GM21515 (cell line): ENCODE results near the gene MSMB.
"Not testable (repeated sequence)": the region's sequence is repeated elsewhere in the genome, so short reads cannot be mapped to it uniquely, and the experiment has no call there.

Source experiments
- ATAC-seq: cut with Tn5 transposase; IDR thresholded peaks from one replicate; pipeline ENCODE4 v1.9.1; 2021; ENCODE audit not compliant: unreplicated experiment

The MSMB gene, protein sequence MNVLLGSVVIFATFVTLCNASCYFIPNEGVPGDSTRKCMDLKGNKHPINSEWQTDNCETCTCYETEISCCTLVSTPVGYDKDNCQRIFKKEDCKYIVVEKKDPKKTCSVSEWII

GRCh38 chr10:46046261-46046660 lies at the start of gene MSMB:
Gene MSMB (minus strand): TSS chr10:46046269. CDS start chr10:46046237, 32 bp downstream.
- no peak for ATAC-seq

DNA sequence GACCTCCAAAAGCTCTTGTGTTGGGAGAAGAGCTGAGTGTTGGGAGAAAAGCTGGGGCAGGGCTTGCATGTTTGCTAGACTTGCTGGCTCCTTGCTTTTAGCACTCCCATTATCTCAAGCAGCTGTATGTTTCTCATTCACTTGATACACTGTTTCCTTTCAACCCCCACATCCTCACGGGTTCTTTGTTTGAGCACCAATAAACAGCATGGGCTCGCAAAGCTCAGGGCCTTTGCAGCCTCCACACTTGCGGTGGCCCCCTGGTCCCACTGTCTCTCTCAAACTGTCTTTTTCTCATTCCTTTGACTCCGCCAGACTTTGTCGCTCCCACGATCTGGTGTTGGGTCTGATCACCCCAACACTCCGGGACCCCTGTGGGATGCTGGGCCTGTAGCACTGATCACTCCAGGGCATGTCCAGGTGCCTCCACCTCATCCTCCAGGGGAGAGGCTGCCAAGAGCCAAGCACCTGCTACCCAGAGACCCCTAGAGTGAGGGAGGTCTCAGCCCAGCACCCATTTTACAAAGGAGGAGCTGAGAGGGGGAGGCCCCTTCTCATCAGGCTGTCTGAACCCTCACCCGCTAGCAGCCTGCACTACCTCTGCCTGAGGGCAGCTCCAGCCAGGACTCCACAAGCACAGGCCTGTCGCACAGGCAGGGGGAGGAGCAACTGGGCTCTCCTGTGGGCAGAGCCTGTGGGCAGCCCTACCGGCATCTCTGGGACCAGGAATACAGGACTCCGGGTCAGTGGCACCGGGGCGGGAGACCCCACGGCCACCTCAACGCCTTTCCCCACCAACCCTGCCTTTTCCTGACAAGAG lies 49.1 kb upstream of the MSMB start:
- ATAC-seq: no peak

GRCh38 chr10:46094197-46094500 lies 48.1 kb upstream of the MSMB start:
- ATAC-seq: no peak

- not testable (repeated sequence) for ATAC-seq
Measured at GRCh38 chr10:46093316-46094196, 47.5 kb upstream of the MSMB start.

DNA sequence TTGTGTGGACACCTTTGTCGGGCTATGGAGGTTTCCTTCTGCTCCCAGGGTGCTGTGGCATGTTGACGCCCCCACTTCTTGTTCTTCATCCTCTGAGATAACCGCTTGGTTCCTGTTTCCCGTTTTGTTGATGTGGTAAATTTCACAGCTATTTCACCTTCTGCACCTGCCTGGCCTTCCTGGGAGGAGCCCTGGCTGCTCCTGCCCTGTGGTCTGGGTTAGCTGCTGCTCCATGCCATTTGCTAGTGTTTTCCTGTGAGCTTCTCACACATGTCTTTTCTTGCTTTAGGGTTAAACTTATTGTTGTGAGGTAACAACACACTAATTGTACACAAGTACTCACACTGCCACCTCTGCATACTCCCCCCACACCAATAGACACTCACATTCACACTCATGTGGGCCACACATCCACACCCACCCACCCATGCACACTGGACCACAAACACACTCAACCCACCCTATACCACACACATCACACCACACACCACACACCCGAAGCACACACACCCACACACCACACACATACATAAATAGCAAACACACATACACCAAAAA lies 46.5 kb upstream of the MSMB start:
- no peak for ATAC-seq

DNA sequence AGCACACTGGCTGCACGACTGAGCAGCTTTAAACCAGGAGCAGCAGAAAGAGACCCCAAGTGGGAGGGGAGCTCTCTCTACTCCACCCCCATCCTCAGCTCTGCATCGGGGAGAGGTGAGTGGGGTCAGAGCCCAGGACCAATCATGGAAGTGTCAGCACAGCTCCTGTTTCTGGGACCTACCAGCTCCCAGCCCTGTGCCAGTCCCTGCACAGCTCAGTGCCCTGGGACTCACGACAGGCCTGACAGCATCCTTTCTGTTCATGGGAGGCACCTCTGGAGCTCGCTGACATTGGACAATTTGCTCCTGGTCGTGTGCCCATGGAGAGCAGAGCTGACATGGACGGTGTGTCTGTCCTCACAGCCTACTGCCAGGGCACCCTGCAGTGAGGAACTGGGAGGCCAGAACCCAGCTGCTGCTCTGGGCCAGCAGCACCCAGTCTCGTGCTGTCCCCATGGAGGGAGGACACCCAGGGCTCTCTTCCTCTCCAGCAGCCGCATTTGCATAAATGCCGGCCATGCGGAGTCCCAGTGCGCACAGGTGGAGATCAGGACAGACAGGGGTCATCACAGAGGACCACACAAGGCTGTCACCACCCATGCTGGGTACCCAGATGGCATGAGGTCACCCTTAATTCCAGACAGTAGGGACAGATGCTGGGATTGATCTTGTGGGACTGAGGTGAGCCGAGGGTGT lies 45.9 kb upstream of the MSMB start:
- no peak for ATAC-seq

- ATAC-seq: no peak
Measured at GRCh38 chr10:46091080-46091827, 45.2 kb upstream of the MSMB start.

DNA sequence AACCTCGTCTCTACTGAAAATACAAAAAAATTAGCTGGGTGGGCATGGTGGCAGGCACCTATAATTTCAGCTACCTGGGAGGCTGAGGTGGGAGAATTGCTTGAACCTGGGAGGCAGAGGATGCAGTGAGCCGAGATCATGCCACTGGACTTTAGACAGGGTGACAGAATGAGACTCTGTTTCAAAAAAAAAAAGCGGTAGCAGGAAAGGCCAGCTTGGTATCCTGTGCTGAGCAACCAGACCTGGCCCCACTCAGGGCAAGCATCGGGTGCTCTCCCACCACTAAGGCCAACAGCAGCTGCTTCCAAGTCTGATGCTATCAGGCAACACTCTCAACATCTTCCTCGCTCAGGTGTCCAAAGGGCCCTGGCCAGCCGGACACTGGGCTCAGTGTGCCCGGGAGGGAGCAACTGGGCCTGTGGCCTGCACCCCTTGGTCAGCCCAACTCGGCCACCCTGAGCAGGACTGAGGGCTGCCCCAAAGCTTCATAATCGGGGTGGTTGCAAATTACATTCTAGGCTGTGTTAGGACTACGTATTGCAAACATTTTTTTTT lies 44.3 kb upstream of the MSMB start:
- no peak for ATAC-seq

DNA sequence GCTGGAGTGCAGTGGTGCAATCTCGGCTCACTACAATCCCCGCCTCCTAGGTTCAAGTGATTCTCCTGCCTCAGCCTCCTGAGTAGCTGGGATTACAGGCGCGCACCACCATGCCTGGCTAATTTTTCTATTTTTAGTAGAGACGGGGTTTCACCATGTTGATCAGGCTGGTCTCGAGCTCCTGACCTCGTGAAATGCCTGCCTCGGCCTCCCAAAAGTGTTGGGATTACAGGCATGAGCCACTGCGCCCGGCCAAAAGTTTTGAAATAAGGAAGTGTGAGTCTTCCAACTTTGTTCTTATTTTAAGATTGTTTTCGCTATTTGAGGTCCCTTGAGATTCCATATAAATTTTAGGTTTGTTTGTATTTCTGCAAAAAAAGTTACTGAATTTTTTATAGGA lies 41.3 kb upstream of the MSMB start:
- not testable (repeated sequence) for ATAC-seq

DNA sequence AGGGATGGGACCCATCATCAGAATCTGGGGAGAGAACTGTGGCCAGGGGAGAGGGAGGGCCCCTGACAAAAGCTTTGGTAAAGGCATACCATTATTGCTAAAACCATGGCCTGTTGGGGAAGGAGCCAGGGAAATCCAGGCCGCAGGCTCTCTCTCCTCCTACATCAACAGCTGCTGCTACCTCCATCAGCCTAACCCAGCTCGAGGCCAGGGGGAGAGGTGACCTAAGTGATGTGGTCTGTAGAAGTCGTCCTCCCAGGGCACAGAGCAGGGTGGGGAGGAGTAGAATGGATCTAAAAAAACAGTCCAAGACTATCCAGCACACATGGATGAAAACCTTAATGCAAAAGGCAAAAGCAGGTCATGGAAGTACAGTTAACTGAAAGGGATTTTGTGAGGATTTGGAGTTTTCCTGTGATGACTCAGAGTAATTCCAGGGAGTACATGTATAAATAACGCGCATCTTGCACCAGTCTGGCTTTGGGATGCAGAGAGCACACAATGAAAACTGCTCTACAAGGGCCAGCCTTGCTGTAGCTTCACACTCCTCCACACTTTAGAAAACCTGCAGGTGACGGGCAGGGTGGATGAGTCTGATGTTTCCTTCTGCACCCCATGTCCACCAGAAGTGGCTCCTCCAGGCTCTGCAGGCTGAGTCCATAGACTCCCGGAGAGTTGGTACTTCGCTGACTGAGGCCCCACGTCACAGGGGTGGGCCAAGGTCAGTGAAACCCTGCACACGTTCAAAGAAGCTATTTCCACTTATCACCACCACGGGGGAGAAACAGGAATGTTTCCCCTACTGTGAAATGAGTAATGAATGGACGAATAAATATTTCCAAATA lies 38.5 kb upstream of the MSMB start:
- no peak for ATAC-seq

- no peak for ATAC-seq
Measured at GRCh38 chr10:46080886-46081285, 34.8 kb upstream of the MSMB start.

GRCh38 chr10:46079831-46080585 lies 33.9 kb upstream of the MSMB start:
- no peak for ATAC-seq

GRCh38 chr10:46077731-46078413 lies 31.8 kb upstream of the MSMB start:
- ATAC-seq: no peak

GRCh38 chr10:46077141-46077554 lies 31.1 kb upstream of the MSMB start:
- ATAC-seq: no peak

DNA sequence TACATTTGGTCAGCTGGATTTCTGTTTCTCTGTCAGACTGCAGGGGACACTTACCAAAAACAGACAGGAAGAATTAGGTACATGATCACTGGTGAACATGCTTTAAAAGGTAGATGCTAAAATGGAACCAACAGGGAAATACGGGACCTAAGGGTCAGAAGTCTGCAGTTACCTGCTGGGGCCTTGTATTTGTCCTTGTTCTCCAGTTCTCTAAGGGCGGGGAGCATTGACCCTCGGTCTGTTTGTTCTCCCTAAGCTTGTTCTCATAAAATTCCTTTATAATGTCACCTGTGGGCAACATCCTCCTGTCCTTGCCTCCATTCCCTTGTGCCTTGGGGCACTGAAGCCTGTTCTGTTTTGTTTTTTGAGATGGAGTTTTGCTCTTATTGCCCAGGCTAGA lies 29.8 kb upstream of the MSMB start:
- ATAC-seq: no peak

DNA sequence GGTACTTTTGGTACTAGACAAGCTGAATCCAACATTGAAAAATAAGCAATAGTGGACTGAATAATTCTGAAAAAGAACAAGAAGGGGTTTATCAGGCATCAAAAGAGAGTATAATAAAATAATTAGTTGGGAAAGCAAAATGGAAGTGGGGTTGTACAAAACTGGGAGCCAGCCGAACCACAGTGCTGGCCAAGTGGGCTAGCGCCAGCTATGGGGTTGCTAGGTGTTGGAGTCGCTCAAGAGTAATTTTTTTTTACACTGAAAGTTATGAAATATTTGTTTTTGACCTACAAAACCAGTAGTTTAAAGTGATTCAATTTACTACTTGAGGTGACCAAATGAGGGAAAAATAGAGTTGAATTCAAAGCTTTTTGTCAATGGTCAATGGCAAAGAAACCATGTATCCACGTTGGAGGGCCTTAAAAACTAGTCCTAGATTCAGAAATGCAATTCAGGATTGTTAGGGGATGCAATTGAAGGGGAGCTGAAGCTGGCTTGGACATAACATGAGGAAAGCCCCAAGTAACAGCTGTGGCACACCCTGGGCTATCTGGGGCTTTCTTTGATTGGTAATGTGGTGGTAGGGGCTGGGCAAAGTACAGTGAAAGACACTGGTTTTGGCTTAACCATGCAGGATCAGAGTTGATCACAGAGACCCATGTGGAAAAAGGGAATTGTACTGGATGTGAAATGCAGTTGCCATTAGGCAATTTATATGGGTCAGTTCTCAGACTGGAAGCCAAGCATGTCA lies 28.3 kb upstream of the MSMB start:
- no peak for ATAC-seq

- no peak for ATAC-seq
Measured at GRCh38 chr10:46073564-46073963, 27.5 kb upstream of the MSMB start.
